HEK293 (cell line): ENCODE data around the gene SPARC.

Experiments used
- CTCF ChIA-PET: fragments of 350-600 bp; formaldehyde crosslinking; extraction: SDS; loops from one replicate; lab custom pipeline; 2021; ENCODE audit warnings: antibody characterized with exemption; lab: Yijun Ruan, JAX
- POLR2A ChIA-PET: fragments of 300-600 bp; formaldehyde crosslinking; extraction: SDS; loops from one replicate; lab custom pipeline; 2020; ENCODE audit warnings: antibody characterized with exemption, inconsistent platforms; lab: Yijun Ruan, JAX
- H3K27ac ChIP-seq: fragments of 200-500 bp; sonication (Bioruptor generic); 2 replicates; pipeline ENCODE4 v1.5.1; 2014; ENCODE audit warnings: low read depth, low read length, control low read depth, inconsistent platforms; ENCODE audit errors: extremely low read depth
- H3K36me3 ChIP-seq, 2 experiments: fragments of 200-500 bp in 1 of 2; sonication (Bioruptor generic) in 1 of 2; 1 replicate in 1 of 2; 2 replicates in 1 of 2; pipeline ENCODE4 v1.5.1; 2014 to 2017; ENCODE audit warnings: inconsistent platforms in 2 of 2, low read length in 2 of 2; ENCODE audit not compliant: control insufficient read depth in 2 of 2, insufficient read depth in 1 of 2
- H3K4me1 ChIP-seq: fragments of 200-500 bp; sonication (Bioruptor generic); 2 replicates; pipeline ENCODE4 v1.5.1; 2014; ENCODE audit warnings: mild to moderate bottlenecking, low read length, inconsistent platforms; ENCODE audit not compliant: control insufficient read depth, insufficient read depth
- H3K4me3 ChIP-seq: 2 replicates; pipeline ENCODE4 v1.5.1; 2011; ENCODE audit warnings: low read depth, mild to moderate bottlenecking, control low read depth, low read length, moderate library complexity
- H3K9me3 ChIP-seq: fragments of 200-500 bp; sonication (Bioruptor generic); 2 replicates; pipeline ENCODE4 v1.5.1; 2014; ENCODE audit warnings: low read depth, low read length, inconsistent platforms; ENCODE audit not compliant: control insufficient read depth, insufficient read depth
- KLF16 ChIP-seq: fragments of 450-650 bp; formaldehyde crosslinking; IDR thresholded peaks from 2 replicates; pipeline ENCODE4 v1.5.1; 2017; ENCODE audit warnings: missing biosample characterization, missing genetic modification characterization
- SCRT1 ChIP-seq: fragments of 450-650 bp; formaldehyde crosslinking; IDR thresholded peaks from 2 replicates; pipeline ENCODE4 v1.5.1; 2016; ENCODE audit warnings: missing biosample characterization, missing genetic modification characterization, borderline replicate concordance
- ZFP3 ChIP-seq: fragments of 450-650 bp; formaldehyde crosslinking; IDR thresholded peaks from 2 replicates; pipeline ENCODE4 v1.5.1; 2016; ENCODE audit warnings: low read depth, missing biosample characterization, missing genetic modification characterization
- ZNF121 ChIP-seq: fragments of 450-650 bp; formaldehyde crosslinking; IDR thresholded peaks from 2 replicates; pipeline ENCODE4 v1.5.1; 2016; ENCODE audit warnings: missing biosample characterization, missing genetic modification characterization
- ZNF16 ChIP-seq: fragments of 450-650 bp; formaldehyde crosslinking; IDR thresholded peaks from 2 replicates; pipeline ENCODE4 v1.5.1; 2016; ENCODE audit warnings: low read depth, missing biosample characterization, missing genetic modification characterization
- ZNF175 ChIP-seq: fragments of 450-650 bp; formaldehyde crosslinking; IDR thresholded peaks from 2 replicates; pipeline ENCODE4 v1.5.1; 2016; ENCODE audit warnings: missing biosample characterization, missing genetic modification characterization
- ZNF214 ChIP-seq: fragments of 450-650 bp; formaldehyde crosslinking; IDR thresholded peaks from 2 replicates; pipeline ENCODE4 v1.5.1; 2017; ENCODE audit warnings: missing biosample characterization, mild to moderate bottlenecking, missing genetic modification characterization, borderline replicate concordance
- ZNF239 ChIP-seq: fragments of 450-650 bp; formaldehyde crosslinking; IDR thresholded peaks from 2 replicates; pipeline ENCODE4 v1.5.1; 2016; ENCODE audit warnings: missing biosample characterization, missing genetic modification characterization
- ZNF311 ChIP-seq: fragments of 450-650 bp; formaldehyde crosslinking; IDR thresholded peaks from 2 replicates; pipeline ENCODE4 v1.5.1; 2017; ENCODE audit warnings: missing biosample characterization, missing genetic modification characterization, borderline replicate concordance
- ZNF335 ChIP-seq: fragments of 450-650 bp; formaldehyde crosslinking; conservative IDR thresholded peaks from 2 replicates; pipeline ENCODE4 v1.5.1; 2016; ENCODE audit warnings: missing biosample characterization, missing genetic modification characterization
- ZNF366 ChIP-seq: fragments of 450-650 bp; formaldehyde crosslinking; conservative IDR thresholded peaks from 2 replicates; pipeline ENCODE4 v1.5.1; 2016; ENCODE audit warnings: missing biosample characterization, missing genetic modification characterization
- ZNF37A ChIP-seq: fragments of 450-650 bp; IDR thresholded peaks from 2 replicates; pipeline ENCODE4 v1.5.1; 2018; ENCODE audit warnings: missing biosample characterization, missing genetic modification characterization
- ZNF391 ChIP-seq: fragments of 450-650 bp; formaldehyde crosslinking; IDR thresholded peaks from 2 replicates; pipeline ENCODE4 v1.5.1; 2016; ENCODE audit warnings: low read depth, missing biosample characterization, missing genetic modification characterization, borderline replicate concordance
- ZNF530 ChIP-seq: fragments of 450-650 bp; formaldehyde crosslinking; IDR thresholded peaks from 2 replicates; pipeline ENCODE4 v1.5.1; 2016; ENCODE audit warnings: low read depth, missing biosample characterization, missing genetic modification characterization
- ZNF623 ChIP-seq: fragments of 450-650 bp; formaldehyde crosslinking; IDR thresholded peaks from 2 replicates; pipeline ENCODE4 v1.5.1; 2016; ENCODE audit warnings: missing biosample characterization, missing genetic modification characterization
- ZNF707 ChIP-seq: fragments of 450-650 bp; formaldehyde crosslinking; IDR thresholded peaks from 2 replicates; pipeline ENCODE4 v1.5.1; 2016; ENCODE audit warnings: missing biosample characterization, missing genetic modification characterization
- ZSCAN23 ChIP-seq: fragments of 450-650 bp; formaldehyde crosslinking; IDR thresholded peaks from 2 replicates; pipeline ENCODE4 v1.5.1; 2016; ENCODE audit warnings: missing biosample characterization, missing genetic modification characterization
- TF ChIP-seq, protein P1 (sequence below): fragments of 450-650 bp; formaldehyde crosslinking; IDR thresholded peaks from 2 replicates; pipeline ENCODE4 v1.5.1; 2016; ENCODE audit warnings: missing biosample characterization, missing genetic modification characterization
- TF ChIP-seq, protein P2 (sequence below): fragments of 450-650 bp; formaldehyde crosslinking; IDR thresholded peaks from 2 replicates; pipeline ENCODE4 v1.5.1; 2016; ENCODE audit warnings: missing biosample characterization, missing genetic modification characterization
- TF ChIP-seq, protein P3 (sequence below): fragments of 450-650 bp; formaldehyde crosslinking; IDR thresholded peaks from 2 replicates; pipeline ENCODE4 v1.5.1; 2016; ENCODE audit warnings: missing biosample characterization, missing genetic modification characterization
- TF ChIP-seq, protein P4 (sequence below): fragments of 450-650 bp; formaldehyde crosslinking; IDR thresholded peaks from 2 replicates; pipeline ENCODE4 v1.5.1; 2016; ENCODE audit warnings: missing biosample characterization, missing genetic modification characterization
- TF ChIP-seq, protein P5 (sequence below): fragments of 450-650 bp; formaldehyde crosslinking; IDR thresholded peaks from 2 replicates; pipeline ENCODE4 v1.5.1; 2016; ENCODE audit warnings: missing biosample characterization, missing genetic modification characterization

Gene SPARC

DNA sequence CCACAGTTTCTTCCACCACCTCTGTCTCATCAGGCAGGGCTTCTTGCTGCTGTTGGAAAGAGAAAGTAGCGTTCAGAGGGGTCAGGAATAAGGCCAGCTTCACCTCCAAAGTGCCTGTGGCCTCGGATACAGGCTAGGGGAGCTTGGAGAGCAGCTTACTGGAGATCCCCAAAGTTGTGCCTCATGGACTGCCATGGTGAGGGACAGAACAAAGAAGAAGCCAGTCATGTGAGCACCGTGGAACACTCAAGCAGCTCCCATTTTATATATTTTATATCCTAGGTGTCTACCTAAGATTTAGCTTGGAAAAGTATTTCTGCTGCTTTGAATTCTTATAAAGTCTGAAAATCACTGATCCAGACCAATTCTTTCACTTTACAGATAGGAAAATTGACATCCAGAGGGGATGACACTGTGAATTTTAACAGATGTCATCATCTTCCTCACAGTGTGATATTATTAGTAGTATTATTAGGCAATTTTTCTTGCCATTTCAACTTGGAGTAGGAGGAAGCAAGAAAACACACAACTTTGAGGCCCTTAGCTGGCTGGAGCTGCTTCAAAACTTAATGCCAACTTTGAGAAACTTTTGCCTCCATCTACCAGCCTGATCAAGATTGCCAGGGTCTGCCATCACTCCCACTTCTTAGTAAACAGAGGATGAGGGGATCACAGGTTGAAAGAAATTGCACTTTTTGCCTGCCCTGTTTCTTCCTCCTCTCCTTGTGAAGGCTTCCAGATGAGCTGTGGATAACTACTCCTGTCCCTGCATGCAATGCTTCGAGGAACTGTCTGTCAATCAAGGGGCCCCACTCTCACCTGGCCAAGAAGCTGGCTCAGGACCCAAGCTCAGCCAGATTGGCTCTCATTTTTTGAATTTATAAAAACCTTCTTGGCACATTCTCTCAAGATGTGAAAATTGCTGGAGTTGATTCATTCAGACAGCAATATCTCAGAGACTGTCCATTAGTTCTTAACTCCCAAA is 11.8 kb downstream of the SPARC start (continued):
- TF ChIP-seq, protein P1, sequence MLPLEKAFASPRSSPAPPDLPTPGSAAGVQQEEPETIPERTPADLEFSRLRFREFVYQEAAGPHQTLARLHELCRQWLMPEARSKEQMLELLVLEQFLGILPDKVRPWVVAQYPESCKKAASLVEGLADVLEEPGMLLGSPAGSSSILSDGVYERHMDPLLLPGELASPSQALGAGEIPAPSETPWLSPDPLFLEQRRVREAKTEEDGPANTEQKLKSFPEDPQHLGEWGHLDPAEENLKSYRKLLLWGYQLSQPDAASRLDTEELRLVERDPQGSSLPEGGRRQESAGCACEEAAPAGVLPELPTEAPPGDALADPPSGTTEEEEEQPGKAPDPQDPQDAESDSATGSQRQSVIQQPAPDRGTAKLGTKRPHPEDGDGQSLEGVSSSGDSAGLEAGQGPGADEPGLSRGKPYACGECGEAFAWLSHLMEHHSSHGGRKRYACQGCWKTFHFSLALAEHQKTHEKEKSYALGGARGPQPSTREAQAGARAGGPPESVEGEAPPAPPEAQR: no peak
- no peak for TF ChIP-seq ZNF366 (tag by site-specific recombination)

DNA sequence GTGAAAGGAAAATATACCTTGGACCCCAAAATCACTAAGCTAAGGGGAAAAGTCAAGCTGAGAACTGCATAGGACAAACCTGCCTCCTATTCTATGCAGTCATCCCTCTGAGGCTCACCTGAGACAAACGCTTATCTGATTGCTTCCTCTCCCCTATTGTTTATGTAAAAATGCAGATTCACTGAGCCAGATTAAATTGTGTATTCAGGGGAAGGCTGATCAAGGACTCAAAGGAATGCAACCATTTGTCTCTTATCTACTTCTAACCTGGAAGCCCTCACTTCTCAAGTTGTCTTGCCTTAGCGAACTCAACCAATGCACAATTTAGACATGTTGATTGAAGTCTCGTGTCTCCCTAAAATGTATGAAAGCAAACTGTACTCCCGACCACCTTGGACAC is 13.3 kb downstream of the SPARC start:
- no peak overlapping the region for H3K4me3 ChIP-seq
- peaks cover 0 to 76% of the 10 kb centered on the region in 2 experiments; a peak in 2 of 3 replicates for H3K36me3 ChIP-seq
- POLR2A ChIA-PET: interaction anchor here (0.8 to 1.3 kb wide), 2 partner anchors 9 to 13 kb away, joined by 3 read pairs; partner anchors contain the start of gene SPARC
- H3K27ac ChIP-seq: no peak overlapping the region
- no peaks in the 10 kb centered on the region for H3K9me3 ChIP-seq
- H3K4me1 ChIP-seq: peaks cover 5% of the 10 kb centered on the region
- TF ChIP-seq ZSCAN23 (tag by site-specific recombination): no peak
- TF ChIP-seq ZNF335 (tag by site-specific recombination): no peak
- no peak for TF ChIP-seq ZNF16
- no peak for TF ChIP-seq ZNF391 (tag by site-specific recombination)
- TF ChIP-seq, protein P2, sequence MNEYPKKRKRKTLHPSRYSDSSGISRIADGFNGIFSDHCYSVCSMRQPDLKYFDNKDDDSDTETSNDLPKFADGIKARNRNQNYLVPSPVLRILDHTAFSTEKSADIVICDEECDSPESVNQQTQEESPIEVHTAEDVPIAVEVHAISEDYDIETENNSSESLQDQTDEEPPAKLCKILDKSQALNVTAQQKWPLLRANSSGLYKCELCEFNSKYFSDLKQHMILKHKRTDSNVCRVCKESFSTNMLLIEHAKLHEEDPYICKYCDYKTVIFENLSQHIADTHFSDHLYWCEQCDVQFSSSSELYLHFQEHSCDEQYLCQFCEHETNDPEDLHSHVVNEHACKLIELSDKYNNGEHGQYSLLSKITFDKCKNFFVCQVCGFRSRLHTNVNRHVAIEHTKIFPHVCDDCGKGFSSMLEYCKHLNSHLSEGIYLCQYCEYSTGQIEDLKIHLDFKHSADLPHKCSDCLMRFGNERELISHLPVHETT (tag by site-specific recombination): no peak
- no peak for TF ChIP-seq ZNF37A (tag by site-specific recombination)
- TF ChIP-seq ZNF121 (tag by site-specific recombination): no peak
- CTCF ChIA-PET: interaction anchor here (1.8 to 3.3 kb wide), 2 partner anchors 10 to 14 kb away, joined by 8 to 11 read pairs; no protein-coding TSS in a partner anchor

DNA sequence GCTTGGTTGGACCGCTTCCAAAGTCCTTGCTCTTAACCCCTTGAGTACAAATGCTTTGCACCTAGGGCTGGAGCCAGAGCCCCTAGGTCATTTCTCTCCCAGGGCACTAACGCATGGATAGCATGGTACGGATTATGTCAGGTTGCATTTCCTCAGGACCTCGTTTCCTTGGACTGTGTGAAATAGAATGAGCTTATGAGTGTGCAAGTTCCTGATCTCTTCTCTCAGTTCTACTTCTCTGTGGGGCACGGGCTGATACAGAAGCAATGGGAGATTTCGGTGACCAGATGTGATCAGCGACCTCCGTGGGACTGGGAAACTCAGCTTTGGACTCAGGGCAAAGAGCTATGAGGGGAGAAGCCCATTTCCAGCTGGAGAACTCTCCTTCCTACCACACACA is 14.2 kb downstream of the SPARC start:
- TF ChIP-seq ZNF214 (no peak), ZNF175 (tag by site-specific recombination) (no peak), ZNF239 (no peak), SCRT1 (tag by site-specific recombination) (no peak), ZFP3 (tag by site-specific recombination) (no peak), KLF16 (no peak), ZNF707 (tag by site-specific recombination) (no peak), ZNF623 (no peak), ZNF530 (tag by site-specific recombination) (no peak), ZNF311 (tag by site-specific recombination) (no peak)
- TF ChIP-seq, protein P3, sequence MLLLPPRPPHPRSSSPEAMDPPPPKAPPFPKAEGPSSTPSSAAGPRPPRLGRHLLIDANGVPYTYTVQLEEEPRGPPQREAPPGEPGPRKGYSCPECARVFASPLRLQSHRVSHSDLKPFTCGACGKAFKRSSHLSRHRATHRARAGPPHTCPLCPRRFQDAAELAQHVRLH: no peak
- TF ChIP-seq, protein P4, sequence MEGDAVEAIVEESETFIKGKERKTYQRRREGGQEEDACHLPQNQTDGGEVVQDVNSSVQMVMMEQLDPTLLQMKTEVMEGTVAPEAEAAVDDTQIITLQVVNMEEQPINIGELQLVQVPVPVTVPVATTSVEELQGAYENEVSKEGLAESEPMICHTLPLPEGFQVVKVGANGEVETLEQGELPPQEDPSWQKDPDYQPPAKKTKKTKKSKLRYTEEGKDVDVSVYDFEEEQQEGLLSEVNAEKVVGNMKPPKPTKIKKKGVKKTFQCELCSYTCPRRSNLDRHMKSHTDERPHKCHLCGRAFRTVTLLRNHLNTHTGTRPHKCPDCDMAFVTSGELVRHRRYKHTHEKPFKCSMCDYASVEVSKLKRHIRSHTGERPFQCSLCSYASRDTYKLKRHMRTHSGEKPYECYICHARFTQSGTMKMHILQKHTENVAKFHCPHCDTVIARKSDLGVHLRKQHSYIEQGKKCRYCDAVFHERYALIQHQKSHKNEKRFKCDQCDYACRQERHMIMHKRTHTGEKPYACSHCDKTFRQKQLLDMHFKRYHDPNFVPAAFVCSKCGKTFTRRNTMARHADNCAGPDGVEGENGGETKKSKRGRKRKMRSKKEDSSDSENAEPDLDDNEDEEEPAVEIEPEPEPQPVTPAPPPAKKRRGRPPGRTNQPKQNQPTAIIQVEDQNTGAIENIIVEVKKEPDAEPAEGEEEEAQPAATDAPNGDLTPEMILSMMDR (tag by site-specific recombination): no peak
- TF ChIP-seq, protein P5, sequence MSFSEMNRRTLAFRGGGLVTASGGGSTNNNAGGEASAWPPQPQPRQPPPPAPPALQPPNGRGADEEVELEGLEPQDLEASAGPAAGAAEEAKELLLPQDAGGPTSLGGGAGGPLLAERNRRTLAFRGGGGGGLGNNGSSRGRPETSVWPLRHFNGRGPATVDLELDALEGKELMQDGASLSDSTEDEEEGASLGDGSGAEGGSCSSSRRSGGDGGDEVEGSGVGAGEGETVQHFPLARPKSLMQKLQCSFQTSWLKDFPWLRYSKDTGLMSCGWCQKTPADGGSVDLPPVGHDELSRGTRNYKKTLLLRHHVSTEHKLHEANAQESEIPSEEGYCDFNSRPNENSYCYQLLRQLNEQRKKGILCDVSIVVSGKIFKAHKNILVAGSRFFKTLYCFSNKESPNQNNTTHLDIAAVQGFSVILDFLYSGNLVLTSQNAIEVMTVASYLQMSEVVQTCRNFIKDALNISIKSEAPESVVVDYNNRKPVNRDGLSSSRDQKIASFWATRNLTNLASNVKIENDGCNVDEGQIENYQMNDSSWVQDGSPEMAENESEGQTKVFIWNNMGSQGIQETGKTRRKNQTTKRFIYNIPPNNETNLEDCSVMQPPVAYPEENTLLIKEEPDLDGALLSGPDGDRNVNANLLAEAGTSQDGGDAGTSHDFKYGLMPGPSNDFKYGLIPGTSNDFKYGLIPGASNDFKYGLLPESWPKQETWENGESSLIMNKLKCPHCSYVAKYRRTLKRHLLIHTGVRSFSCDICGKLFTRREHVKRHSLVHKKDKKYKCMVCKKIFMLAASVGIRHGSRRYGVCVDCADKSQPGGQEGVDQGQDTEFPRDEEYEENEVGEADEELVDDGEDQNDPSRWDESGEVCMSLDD (tag by site-specific recombination): no peak
- Histone ChIP-seq H3K27ac (no peak overlapping the region), H3K9me3 (no peaks in the 10 kb centered on the region), H3K4me1 (peaks cover 5% of the 10 kb centered on the region), H3K4me3 (no peak overlapping the region), H3K36me3 (peaks cover 0 to 84% of the 10 kb centered on the region in 2 experiments; a peak in 2 of 3 replicates)
- POLR2A ChIA-PET: interaction anchor here (0.9 to 1.3 kb wide), 3 partner anchors 12 to 14 kb away, joined by 3 to 7 read pairs (median 5); partner anchors contain the start of gene SPARC
- CTCF ChIA-PET: interaction anchor here (0.6 to 3.3 kb wide), 6 partner anchors 9 to 67 kb away, joined by 3 to 11 read pairs (median 8); no protein-coding TSS in a partner anchor
